SK-N-SH (cell line): ENCODE measurements around the gene WASF2. TPM values are rescaled to one million over a fixed set of nuclear protein-coding genes. Genes with fewer than 3 reads are reported as not detected.
A peak's percentile ranks its signal among the peaks of the same experiment; 100 is the strongest.

Experiments used
- CTCF ChIA-PET: fragments of 300-600, 350-600 bp; formaldehyde crosslinking; extraction: SDS; loops from one replicate; lab custom pipeline; 2021; lab: Yijun Ruan, JAX
- POLR2A ChIA-PET: fragments of 350-600 bp; sonication (Branson Sonifier 250); formaldehyde crosslinking; extraction: SDS; loops from one replicate; lab custom pipeline; 2020; ENCODE audit warnings: antibody characterized with exemption, inconsistent platforms; lab: Yijun Ruan, JAX
- DNase-seq: peaks from one replicate; pipeline ENCODE4 v3.0.0; 2012
- H2AFZ ChIP-seq: fragments of 200-600 bp; sonication (generic); 2 replicates; pipeline ENCODE4 v1.8.1; 2016; ENCODE audit warnings: antibody characterized with exemption, mild to moderate bottlenecking, low read depth
- H3F3A ChIP-seq: fragments of 200-600 bp; sonication (generic); replicated peaks from 2 replicates; pipeline ENCODE3; 2016; ENCODE audit warnings: antibody characterized with exemption, mild to moderate bottlenecking; ENCODE audit not compliant: insufficient read depth
- H3K27ac ChIP-seq, 2 experiments: fragments of 200-500 bp in 1 of 2; fragments of 200-600 bp in 1 of 2; sonication (Bioruptor generic) in 1 of 2; sonication (generic), shearing (Covaris generic) in 1 of 2; 2 replicates each; pipeline versions ENCODE4 v1.5.1 to v1.6.1; 2014 to 2016; ENCODE audit warnings: low read depth in 2 of 2, inconsistent platforms in 1 of 2, low read length in 1 of 2, mild to moderate bottlenecking in 1 of 2, mixed read lengths in 1 of 2
- H3K27me3 ChIP-seq: fragments of 200-600 bp; sonication (generic), shearing (Covaris generic); 2 replicates; pipeline ENCODE4 v1.6.1; 2016; ENCODE audit warnings: mixed run types; ENCODE audit not compliant: insufficient read depth
- H3K36me3 ChIP-seq, 2 experiments: fragments of 200-500 bp in 1 of 2; fragments of 200-600 bp in 1 of 2; sonication (Bioruptor generic) in 1 of 2; sonication (generic) in 1 of 2; replicated peaks in 1 of 2; 2 replicates each; pipeline versions ENCODE3 to v1.5.1; 2014 to 2016; ENCODE audit warnings: low read length in 1 of 2, mild to moderate bottlenecking in 1 of 2; ENCODE audit not compliant: insufficient read depth in 2 of 2, control insufficient read depth in 1 of 2
- H3K4me1 ChIP-seq, 2 experiments: fragments of 200-500 bp in 1 of 2; fragments of 200-600 bp in 1 of 2; sonication (Bioruptor generic) in 1 of 2; sonication (generic), shearing (Covaris generic) in 1 of 2; 2 replicates each; pipeline versions ENCODE4 v1.5.1 to v1.6.1; 2014 to 2016; ENCODE audit warnings: low read depth in 1 of 2, low read length in 1 of 2, mixed run types in 1 of 2; ENCODE audit not compliant: insufficient read depth in 2 of 2, control insufficient read depth in 1 of 2
- H3K4me2 ChIP-seq: fragments of 200-600 bp; sonication (generic), shearing (Covaris generic); 2 replicates; pipeline ENCODE4 v1.6.1; 2017; ENCODE audit warnings: mixed run types
- H3K4me3 ChIP-seq, 2 experiments: fragments of 200-500 bp in 1 of 2; fragments of 200-600 bp in 1 of 2; sonication (Bioruptor generic) in 1 of 2; sonication (generic), shearing (Covaris generic) in 1 of 2; 2 replicates each; pipeline versions ENCODE4 v1.5.1 to v1.8.1; 2014 to 2016; ENCODE audit warnings: low read depth in 2 of 2, inconsistent platforms in 1 of 2, low read length in 1 of 2, mild to moderate bottlenecking in 1 of 2, mixed read lengths in 1 of 2, moderate library complexity in 1 of 2
- H3K79me2 ChIP-seq: fragments of 200-600 bp; sonication (generic); 2 replicates; pipeline ENCODE4 v1.8.1; 2017; ENCODE audit warnings: mild to moderate bottlenecking; ENCODE audit not compliant: insufficient read depth
- H3K9ac ChIP-seq: fragments of 200-600 bp; sonication (generic); 2 replicates; pipeline ENCODE4 v1.6.1; 2017; ENCODE audit warnings: mixed run types
- H3K9me2 ChIP-seq: fragments of 200-600 bp; sonication (generic); 2 replicates; pipeline ENCODE4 v1.6.1; 2017; ENCODE audit warnings: mixed run types
- H3K9me3 ChIP-seq: fragments of 200-600 bp; sonication (generic); 2 replicates; pipeline ENCODE4 v1.6.1; 2017; ENCODE audit warnings: mixed run types, mild to moderate bottlenecking, moderate library complexity
- H4K20me1 ChIP-seq: fragments of 200-600 bp; sonication (generic); 2 replicates; pipeline ENCODE4 v1.6.1; 2017; ENCODE audit warnings: mild to moderate bottlenecking, mixed run types; ENCODE audit not compliant: insufficient read depth
- EP300 ChIP-seq, 2 experiments: IDR thresholded peaks; 2 replicates each; pipeline versions ENCODE4 v1.4.0 to v1.6.1; 2012; ENCODE audit warnings: borderline replicate concordance in 1 of 2, low read depth in 1 of 2, low read length in 1 of 2
- FOXJ3 ChIP-seq: sonication (generic); formaldehyde crosslinking; IDR thresholded peaks from 2 replicates; pipeline ENCODE4 v1.5.1; 2020; ENCODE audit warnings: mild to moderate bottlenecking, missing genetic modification reagents
- FOXM1 ChIP-seq: IDR thresholded peaks from 2 replicates; pipeline ENCODE4 v1.4.0; 2012; ENCODE audit warnings: low read depth, mild to moderate bottlenecking
- GATA2 ChIP-seq: sonication (generic); formaldehyde crosslinking; IDR thresholded peaks from 2 replicates; pipeline ENCODE4 v1.5.0; 2020; ENCODE audit warnings: mild to moderate bottlenecking, missing genetic modification reagents
- MAX ChIP-seq: IDR thresholded peaks from 2 replicates; pipeline ENCODE4 v1.4.0; 2012; ENCODE audit warnings: low read depth
- MXI1 ChIP-seq: IDR thresholded peaks from 2 replicates; pipeline ENCODE4 v1.6.1; 2012; ENCODE audit warnings: mild to moderate bottlenecking, low read depth, low read length, improper control_type of control experiment
- POLR2AphosphoS5 ChIP-seq: IDR thresholded peaks from 2 replicates; pipeline ENCODE4 v1.6.1; 2012; ENCODE audit warnings: low read depth, low read length
- RCOR1 ChIP-seq: fragments of 150-350 bp; IDR thresholded peaks from 2 replicates; pipeline ENCODE4 v1.6.1; 2017; ENCODE audit warnings: antibody characterized with exemption, low read length
- REST ChIP-seq: IDR thresholded peaks from 2 replicates; pipeline ENCODE4 v1.6.1; 2012; ENCODE audit warnings: mild to moderate bottlenecking, low read depth, low read length, moderate library complexity
- SIN3A ChIP-seq: IDR thresholded peaks from 2 replicates; pipeline ENCODE4 v1.6.1; 2012; ENCODE audit warnings: low read depth, mild to moderate bottlenecking, low read length, moderate library complexity, borderline replicate concordance
- TAF1 ChIP-seq: IDR thresholded peaks from 2 replicates; pipeline ENCODE4 v1.6.1; 2012; ENCODE audit warnings: low read depth, mild to moderate bottlenecking, low read length, moderate library complexity, borderline replicate concordance
- TCF12 ChIP-seq: IDR thresholded peaks from 2 replicates; pipeline ENCODE4 v1.4.0; 2012
- USF1 ChIP-seq: IDR thresholded peaks from 2 replicates; pipeline ENCODE4 v1.4.0; 2012; ENCODE audit warnings: low read depth, borderline replicate concordance
- USF2 ChIP-seq: fragments of 150-350 bp; IDR thresholded peaks from 2 replicates; pipeline ENCODE4 v1.6.1; 2017; ENCODE audit warnings: antibody characterized with exemption, low read length, low read depth, borderline replicate concordance
- YY1 ChIP-seq: IDR thresholded peaks from 2 replicates; pipeline ENCODE4 v1.4.0; 2012; ENCODE audit warnings: low read depth, mild to moderate bottlenecking
- ZBTB33 ChIP-seq: IDR thresholded peaks from 2 replicates; pipeline ENCODE4 v1.4.0; 2012; ENCODE audit warnings: low read depth, borderline replicate concordance
- WGBS: methylation state at CpG from one replicate; pipeline ENCODE4 v1.1.6; 2017; ENCODE audit warnings: low lambda C conversion rate; 5-methylcytosine and 5-hydroxymethylcytosine counted together
- polyA plus RNA-seq, 3 experiments: library from polyadenylated mRNA; depleted of rRNA; stranded (reverse); fragments of >200 nt; gene quantifications; 2 replicates each; pipeline ENCODE4 v1.2.3, GENCODE V29; 2012

The WASF2 gene
- polyA plus RNA-seq, 1 of the 3 experiments (the other 2 are of a cell fraction), result 27.1 TPM

GRCh38 chr1:27487966-27488884, 1.7 kb downstream of the WASF2 start:
- Histone ChIP-seq H3K4me1 (peaks cover 6 to 9% of the 10 kb centered on the region in 2 experiments; a peak in 3 of 4 replicates), H3K27ac (peak overlapping the region in 1 of 2 experiments; percentile 4; a peak in 1 of 4 replicates), H4K20me1 (peaks cover 46% of the 10 kb centered on the region), H3F3A (peaks cover 14% of the 10 kb centered on the region), H3K36me3 (peaks cover 0 to 9% of the 10 kb centered on the region in 2 experiments), H3K9me2 (no peaks in the 10 kb centered on the region), H3K9ac (peak overlapping the region; percentile 96; the same call in 1 of the 2 replicates), H3K27me3 (no peaks in the 10 kb centered on the region), H2AFZ (no peak overlapping the region), H3K79me2 (peaks cover 63% of the 10 kb centered on the region), H3K4me2 (peak overlapping the region; percentile 77), H3K9me3 (no peaks in the 10 kb centered on the region), H3K4me3 (peak overlapping the region; percentile 83; a peak in 3 of 4 replicates)
- WGBS, result 66% methylated on average over 6 of the region's 6 CpGs
- DNase-seq, result no peak
- TF ChIP-seq POLR2AphosphoS5, result no peak
- no peak for TF ChIP-seq USF2
- TF ChIP-seq REST, result peak; percentile 78
- ChIA-PET CTCF (interaction anchor here (1.0 to 1.3 kb wide), 2 partner anchors 68 to 120 kb away, joined by 4 to 5 read pairs; no protein-coding TSS in a partner anchor), POLR2A (no interaction called here)

- no peak for DNase-seq
- Histone ChIP-seq H2AFZ (no peak overlapping the region), H3K9me3 (no peaks in the 10 kb centered on the region), H3K4me1 (peaks cover 9 to 19% of the 10 kb centered on the region in 2 experiments; a peak in 3 of 4 replicates), H3K9ac (no peak overlapping the region), H3K9me2 (no peaks in the 10 kb centered on the region), H3K4me3 (no peak overlapping the region), H3K27ac (no peak overlapping the region), H3K36me3 (peaks cover 0 to 9% of the 10 kb centered on the region in 2 experiments), H3K4me2 (no peak overlapping the region), H3K27me3 (no peaks in the 10 kb centered on the region), H3F3A (peaks cover 7% of the 10 kb centered on the region), H3K79me2 (peaks cover 92% of the 10 kb centered on the region), H4K20me1 (peaks cover 74% of the 10 kb centered on the region)
- 93% methylated on average over 1 of the region's 1 CpG for WGBS
- CTCF ChIA-PET, result interaction anchor here (1.8 kb wide), 1 partner anchor 83 kb away, joined by 4 read pairs; no protein-coding TSS in a partner anchor
- POLR2A ChIA-PET, result no interaction called here
- TF ChIP-seq USF2 (no peak), FOXM1 (no peak), MAX (no peak), USF1 (no peak), TCF12 (no peak), FOXJ3 (no peak), GATA2 (CRISPR knock-in tag) (no peak), MXI1 (no peak), TAF1 (no peak), EP300 (IDR thresholded peaks at IDR 0.05; ENCODE audit: borderline replicate concordance in 1 of 2, low read depth in 1 of 2, low read length in 1 of 2) (no peak), ZBTB33 (no peak), RCOR1 (no peak), SIN3A (no peak), YY1 (no peak)
Observed at GRCh38 chr1:27485363-27485762, 4.6 kb downstream of the WASF2 start.
